ENCODE measurements around the gene STAC3.
"Not testable (repeated sequence)": the region's sequence is repeated elsewhere in the genome, so short reads cannot be mapped to it uniquely, and the experiment has no call there.

STAC3 gene

DNA sequence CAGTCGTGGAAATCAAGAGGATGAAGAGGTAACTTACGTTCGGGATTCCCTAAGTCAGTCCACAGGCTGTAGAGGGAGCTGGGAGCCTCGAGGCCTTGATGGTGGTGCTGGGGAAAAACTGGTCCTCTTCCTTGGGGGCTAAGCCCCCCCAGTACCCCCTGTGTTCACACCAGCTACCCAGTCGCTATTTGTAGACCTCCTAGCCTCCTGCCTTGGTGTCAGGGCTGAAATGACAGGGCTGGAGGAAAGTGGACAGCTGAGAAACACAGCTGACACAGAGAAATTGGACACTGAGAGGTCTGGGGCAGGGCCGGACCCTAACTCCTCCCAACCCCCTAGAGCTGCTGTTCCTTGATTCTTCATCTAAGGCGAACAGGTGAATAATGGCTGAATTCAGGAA lies at the start of gene STAC3:
Gene STAC3 (minus strand): TSS at position 232 of the 400 bp plus-strand sequence. CDS start 1,551 bp downstream, outside the sequence.
- no peak for DNase-seq

DNA sequence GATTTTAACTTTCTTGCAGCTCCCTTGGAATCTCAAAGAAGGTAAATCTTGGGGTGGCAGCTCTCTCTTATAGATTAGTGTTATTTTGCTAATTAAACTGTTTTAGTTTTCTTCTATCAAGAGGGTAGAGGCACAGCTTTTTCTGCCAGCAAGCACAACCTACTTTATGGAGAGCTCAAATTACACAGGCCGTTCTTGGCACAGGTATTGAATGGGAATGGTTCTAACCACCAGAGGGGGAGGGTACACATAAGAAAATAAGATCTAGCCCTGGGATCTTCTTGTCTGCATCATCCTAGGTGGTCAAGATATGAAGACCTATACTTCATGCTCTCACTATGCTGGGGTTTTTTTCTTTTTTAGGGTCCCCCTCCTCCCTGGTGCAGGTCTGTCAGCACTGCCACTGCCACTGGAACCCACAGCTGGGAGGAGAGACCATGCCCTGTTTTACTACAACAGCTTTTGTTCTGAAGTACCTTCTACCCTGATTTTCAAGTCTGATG lies 48.6 kb upstream of the STAC3 start:
- DNase-seq, result no peak

DNA sequence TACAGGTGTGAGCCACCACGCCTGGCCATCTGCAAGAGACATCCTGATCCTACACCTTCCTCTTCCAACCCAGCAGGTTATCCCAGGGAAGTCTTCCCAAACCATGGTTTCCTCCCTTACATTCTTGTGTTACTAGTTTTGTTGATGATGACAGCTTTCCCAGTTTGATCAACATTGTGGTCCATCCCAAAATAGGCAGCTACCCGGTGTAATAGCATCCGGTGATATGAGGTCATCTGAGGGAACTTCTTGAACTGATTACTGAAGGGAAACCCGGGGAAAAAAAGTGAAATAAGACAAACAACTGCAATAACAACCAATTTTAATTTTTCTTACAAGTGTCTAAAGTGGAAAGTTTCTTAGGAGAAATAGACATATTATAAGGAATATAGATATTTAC lies 45.3 kb upstream of the STAC3 start:
- no peak for DNase-seq

DNA sequence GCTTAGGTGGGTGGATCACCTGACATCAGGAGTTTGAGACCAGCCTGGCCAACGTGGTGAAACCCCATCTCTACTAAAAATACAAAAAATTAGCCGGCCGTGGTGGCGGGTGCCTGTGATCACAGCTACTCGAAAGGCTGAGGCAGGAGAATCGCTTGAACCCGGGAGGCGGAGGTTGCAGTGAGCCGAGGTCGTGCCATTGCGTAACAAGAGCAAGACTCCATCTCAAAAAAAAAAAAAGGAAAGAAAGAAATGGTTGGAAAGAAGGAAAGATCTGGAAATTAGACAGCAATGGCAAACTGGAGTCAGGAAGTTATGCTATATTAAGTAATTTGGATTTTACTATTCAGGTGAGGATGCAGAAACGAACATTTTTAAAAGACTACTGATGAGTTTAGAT lies 31.1 kb upstream of the STAC3 start:
- not testable (repeated sequence) for DNase-seq

DNA sequence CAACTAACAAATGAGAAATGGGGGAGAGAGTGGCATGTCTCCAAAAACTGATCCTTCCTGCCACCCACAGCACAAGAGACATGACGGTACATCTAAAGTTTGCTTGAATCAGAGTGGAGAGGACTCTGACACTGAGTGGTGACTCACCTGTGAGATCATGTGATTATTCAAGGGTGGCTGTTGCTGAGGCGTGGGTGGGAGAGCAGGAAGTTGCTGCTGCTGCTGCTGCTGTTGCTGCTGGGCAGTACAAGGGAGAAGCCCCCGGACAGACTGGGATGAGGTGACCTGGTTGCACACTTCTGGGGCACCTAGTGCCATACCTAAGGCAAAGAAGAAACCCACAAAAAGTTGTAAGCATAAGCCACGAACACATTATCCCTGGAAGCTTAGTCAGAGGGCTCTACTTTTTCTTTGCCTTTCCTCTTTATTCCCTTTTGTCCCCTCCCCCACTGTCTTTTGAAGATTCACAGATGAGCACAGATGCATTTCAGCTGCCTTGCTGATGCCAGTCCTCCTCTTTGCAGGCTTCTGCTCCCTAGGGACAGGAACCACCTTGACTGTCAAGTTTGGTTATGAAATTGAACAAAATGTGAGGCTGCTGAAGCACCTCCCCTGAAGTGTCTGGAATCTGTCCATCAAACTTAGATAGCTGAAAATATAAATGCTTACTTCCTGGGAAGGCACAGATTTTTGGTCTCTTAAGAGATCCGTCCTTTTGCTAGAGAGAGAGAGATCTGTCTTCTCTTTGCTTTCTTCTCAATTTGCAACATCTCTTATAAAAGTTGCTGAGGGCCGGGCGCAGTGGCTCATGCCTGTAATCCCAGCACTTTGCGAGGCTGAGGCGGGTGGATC lies 29.4 kb upstream of the STAC3 start:
- DNase-seq, result peak; percentile 58

DNA sequence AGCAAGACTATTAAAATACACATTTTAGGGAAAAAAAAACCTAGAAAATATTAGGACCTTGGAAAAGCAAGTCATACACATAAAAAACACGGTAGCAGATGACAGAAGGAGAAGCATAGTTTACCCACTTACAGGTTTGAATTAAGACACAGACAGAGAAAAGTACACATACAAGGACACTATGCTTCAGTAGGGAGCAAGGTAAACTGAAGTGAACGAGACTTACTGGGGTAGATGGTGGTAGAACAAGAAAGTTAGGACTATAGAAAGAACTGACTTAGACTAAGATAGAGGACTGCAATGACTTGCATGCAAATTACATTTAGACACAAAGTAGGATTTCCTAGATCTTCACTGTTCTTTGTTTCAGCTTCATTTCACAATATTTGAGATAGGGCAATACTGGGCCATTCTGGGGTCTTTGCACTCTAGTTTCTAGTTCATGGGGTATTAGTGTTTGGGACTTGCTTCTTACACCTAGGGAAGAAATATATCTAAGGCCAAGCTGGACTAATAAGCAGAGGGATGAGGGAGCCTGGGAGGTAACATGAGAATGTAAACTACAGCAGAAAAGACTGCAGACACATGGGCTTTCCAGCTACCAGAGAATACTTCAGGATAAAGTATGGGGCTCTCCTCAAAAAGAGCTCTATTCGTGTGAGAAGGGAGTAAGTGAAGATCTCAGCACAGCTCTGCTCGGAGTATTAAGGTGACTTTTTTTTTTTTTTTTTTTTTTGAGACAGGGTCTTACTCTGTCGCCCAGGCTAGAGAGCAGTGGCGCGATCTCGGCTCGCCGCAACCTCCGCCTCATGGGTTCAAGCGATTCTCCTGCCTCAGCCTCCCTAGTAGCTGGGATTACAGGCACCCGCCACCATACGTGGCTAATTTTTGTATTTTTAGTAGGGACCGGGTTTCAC lies 27.7 kb upstream of the STAC3 start:
- DNase-seq, result no peak

DNA sequence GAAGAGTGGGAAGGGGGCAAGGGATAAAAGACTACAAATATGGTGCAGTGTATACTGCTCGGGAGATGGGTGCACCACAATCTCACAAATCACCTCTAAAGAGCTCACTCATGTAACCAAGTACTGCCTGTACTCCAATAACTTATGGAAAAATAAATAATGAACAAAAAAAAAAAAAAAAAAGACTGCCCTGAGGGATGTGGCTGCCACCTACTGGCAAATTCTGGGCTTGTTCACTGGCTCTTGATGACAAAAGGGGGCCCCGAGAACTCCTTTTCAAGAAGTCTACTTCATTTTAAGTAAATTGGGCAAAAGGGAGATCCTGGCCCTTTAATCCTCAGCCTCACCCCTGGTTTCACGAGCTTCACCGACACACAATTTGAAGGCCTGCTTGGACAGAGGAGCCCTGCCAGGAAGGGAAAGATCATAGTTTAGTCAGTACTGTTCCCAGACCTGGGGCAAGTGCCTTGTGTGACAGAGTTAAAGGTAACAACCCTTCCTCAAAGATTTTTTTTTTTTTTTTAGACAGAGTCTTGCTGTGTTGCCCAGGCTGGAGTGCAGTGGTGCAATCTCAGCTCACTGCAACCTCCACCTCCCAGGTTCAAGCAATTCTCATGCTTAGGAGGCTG lies 26.1 kb upstream of the STAC3 start:
- DNase-seq, result no peak

DNA sequence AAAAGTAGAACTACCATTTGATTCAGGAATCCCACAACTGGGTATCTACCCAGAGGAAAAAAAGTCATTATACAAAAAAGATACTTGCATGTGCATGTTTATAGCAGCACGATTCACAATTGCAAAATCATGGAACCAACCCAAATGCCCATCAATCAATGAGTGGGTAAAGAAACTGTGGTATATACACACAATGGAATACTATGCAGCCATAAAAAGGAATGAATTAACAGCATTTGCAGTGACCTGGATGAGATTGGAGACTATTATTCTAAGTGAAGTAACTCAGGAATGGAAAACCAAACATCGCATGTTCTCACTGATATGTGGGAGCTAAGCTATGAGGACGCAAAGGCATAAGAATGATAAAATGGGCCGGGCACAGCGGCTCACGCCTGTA lies 25.2 kb upstream of the STAC3 start:
- not testable (repeated sequence) for DNase-seq

DNA sequence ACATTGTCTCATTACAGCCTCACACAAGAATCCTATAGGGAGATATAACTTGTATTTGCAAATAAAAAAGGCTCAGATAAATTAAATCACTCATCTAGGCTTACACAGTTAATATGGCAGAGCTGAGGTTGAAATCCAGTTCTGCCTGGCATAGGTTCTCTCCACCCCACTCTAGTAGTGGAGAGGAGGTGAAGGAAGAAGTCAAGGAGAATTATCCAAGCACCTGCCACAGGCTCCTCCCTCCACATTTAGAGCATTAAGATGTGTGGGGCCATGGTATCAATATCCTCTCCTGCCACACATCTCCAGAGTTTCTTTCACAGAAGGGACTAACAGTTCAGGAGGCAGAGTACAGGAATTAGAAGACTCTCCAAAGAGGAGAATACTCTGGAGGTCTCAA lies 22.5 kb upstream of the STAC3 start:
- no peak for DNase-seq

DNA sequence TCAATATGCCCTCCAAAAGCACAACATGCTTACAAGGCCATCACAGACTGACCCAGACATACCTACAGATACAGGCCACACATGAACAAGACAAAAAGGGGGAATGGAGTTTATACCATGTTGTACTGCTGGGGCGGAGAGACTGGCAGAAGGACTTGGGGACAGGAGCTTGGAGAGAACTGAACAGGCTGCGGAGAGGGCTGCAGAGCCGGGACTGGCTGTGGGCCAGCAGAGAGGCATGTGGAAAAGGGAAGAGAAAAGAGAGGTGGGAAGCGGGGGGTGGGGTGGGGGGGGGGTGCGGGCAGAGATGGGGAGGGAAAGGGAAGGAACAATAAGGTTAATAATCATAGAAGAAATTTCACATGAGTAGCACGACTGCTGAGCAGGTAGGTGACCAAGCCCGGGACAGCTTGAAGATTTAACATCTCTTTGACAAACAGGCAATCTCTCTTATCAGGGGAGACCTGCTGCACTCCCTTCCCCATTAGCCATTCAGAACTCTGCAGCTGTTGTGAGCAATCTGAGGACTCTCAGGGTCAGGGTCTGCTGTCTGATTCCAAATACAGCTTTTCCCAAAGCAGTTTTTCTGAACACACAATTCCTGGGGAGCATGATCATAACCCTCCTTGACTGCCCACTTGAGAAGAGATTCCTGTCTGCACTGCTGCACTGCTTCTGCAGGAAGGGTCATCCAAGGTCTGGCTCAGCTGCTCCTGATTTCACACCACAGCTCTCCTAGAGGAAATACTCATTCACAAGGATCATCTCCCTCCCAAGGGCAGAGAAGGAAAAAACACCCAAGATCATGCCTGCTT lies 21.6 kb upstream of the STAC3 start:
- DNase-seq, result no peak

DNA sequence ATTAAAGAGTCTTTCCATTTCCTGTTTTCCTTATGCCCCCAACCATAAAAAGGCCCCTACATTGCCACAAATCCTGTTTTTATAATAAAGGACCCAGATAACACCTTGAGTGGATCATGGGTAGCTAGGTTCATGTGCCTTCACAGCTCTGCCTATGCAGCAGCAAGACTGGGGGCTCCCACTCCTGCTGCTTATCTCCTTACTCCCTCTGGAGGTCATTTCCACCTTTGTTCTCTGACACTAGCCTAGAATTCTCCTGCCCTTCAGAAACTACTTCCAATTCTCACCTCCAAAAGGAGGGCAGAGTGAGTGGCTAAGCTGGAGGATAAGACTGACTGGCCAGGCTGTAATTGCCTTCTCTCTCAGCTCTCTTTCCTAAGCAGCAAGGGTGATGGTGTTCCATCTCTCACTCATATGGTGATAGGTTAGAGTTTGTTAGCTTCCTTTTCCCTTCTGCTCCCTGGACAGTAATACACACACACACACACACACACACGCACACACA lies 20.0 kb upstream of the STAC3 start:
- no peak for DNase-seq

DNA sequence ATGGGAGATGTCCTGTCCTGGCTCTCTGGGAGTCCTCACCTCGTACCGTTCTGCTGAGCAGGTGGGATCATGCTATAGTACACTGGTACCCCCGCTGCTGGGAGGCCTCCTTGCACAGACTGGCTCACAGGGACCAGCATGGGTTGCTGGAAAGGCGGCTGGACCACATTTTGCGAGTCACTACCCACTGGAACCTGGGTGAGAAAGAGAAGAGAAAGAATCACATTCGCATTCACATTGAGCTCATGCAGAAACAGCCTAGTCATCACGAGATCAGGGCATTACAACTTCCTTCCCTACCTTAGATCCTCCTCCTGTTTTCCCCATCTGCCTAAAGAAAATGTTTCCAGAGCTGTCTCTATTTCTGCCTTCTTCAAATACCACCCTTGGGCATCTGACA lies 17.3 kb upstream of the STAC3 start:
- peak; percentile 27 for DNase-seq

DNA sequence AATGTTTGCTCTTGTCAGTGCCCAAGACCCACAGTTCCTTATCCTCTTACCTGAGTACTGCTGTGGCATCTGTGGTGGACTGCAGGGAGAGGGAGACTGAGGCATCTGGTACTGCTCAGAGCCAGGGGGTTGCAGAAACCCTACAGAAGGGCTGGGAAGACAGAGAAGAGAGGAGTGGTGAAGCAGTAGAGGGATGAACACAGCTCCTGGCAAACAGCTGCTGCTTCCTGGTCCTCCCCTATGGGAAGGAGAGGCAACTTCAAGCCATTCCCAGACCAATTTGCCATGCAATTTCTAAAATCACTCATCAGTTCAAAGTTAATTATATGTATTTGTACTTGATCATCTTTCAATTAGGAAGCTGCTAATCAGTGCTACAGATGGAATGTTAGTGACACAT lies 15.7 kb upstream of the STAC3 start:
- no peak for DNase-seq

DNA sequence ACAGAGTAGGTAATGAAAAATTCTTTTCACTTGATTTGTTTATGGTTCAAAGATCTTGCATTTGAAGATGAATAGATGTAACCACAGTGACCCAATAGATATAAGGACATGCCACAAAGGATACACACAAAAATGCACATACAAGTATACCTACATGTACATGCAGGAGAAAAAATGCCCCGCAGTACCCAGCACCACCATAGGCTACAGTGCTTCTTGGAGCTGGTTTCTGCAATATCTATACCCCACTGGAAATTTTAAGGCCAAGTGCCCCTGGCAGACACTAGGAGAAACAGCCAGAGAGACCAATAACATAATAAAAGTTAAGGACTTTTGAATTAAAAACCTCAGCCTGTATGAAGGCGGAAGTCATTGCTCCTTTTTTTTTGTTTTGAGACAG lies 12.1 kb upstream of the STAC3 start:
- no peak for DNase-seq

DNA sequence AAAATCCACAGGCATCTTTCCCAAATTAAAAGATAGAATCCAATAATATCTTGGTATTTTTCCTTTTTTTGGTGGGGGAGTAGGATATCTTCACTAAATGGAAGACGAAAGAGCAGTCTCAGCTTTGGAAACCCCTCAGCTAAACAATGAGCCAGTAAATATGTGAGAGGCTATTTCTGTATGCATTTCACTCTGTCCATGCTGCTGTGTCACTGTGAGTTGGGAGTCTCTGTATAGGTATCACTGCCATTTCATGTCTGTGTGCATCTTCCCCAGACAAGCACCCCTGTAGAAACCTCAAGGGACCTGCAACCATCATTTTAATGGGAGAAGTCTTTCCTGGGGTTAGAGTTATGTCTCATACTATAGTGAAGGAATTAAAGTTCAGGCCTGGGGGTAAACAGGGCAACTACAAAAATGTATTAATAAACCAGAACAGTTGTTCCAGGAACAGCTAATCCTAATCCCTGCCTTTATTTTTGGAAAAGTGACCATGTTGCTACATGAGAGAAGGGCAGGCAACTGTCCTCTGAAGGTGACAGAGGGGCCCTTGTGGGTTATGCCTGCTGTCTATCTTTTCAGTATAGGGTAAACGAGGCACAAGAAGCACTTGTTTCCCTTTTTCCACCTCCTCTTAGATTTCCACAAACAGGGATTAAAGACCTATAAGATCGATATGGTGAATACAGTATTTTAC lies 11.3 kb upstream of the STAC3 start:
- no peak for DNase-seq

DNA sequence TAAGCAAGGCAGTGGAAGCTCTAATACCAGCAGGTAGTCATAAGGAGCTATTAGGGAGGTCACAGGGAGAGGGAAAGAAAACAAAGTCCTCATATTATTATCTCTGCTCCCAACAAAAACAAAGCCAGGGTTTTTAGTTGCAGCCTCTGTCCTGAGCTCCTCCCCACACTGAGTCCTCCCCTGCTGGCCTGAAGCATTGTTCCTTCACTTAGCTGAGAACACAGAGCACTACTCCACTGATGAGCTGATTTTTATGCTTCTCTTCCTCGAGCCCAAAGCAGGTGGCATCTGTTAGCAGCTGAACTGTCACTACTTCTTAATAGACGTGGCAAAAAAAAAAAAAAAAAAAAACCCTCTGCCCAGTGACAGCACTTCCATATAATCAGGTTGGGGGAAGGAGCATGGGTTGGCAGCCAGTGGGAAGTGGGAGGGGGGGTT lies 10.5 kb upstream of the STAC3 start:
- no peak for DNase-seq

DNA sequence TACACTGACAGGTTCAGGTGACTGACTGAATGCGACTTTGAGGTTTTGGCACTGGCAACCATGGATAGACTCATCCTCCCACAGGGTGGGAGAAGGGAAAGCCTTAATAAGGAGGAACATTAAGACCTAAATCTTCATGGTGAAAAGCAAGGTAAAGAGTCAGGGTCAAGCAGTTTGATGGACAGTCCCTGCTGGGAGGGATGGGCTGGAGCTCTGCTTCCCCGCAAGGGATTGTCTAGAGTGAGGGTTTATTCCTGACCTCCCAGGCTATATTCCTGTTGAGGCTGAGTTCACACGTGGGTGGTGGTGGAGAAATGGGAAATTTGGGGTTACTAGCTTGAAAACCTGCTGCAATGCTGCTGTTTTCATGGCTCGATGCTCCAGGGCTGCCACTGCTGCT lies 9.4 kb upstream of the STAC3 start:
- no peak for DNase-seq

DNA sequence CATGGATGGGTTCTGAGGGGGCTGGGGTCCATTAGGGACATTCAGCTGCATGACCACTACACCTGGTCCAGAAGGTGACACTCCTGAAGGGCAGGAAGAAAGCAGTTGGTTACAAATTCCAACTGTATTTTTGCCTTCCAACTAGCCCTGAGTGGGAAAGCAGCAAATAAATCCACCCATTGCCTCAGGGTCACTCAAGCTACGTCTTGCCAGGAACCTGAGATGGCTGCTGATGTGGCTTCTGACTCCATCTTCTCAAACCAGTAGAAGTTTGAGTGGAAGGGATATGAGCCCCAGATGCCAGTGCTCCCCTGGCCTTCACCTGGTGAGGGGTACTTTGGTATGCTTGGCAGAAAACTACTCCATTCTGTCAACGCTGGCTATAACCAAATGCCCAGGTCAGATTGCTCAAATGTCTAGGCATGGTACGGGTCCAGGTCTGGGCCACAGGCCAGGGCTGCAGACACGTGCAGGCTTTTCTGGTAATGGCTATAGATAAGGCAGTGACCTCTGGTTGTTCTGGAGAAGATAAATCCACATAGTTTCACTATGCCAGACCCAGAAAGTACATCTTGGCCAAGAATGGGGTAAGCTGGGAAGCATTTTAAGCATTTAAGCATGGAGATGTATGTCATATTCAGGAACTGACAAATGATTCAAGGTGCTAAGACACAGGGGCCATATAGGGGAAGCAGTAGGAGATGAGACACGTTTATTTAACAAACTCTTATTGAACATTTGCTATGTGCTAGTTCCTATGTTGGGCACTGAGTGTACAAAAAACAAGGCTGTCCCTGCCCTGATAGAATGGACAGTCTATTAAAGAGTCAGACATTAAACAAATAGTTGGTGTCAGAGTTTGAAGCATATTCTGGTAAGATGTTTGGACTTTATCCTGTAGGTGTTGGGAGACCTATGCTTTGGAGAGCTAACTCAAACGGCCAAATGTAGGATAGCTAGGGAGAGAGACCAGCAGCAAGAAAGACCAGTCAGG lies 8.3 kb upstream of the STAC3 start:
- no peak for DNase-seq

DNA sequence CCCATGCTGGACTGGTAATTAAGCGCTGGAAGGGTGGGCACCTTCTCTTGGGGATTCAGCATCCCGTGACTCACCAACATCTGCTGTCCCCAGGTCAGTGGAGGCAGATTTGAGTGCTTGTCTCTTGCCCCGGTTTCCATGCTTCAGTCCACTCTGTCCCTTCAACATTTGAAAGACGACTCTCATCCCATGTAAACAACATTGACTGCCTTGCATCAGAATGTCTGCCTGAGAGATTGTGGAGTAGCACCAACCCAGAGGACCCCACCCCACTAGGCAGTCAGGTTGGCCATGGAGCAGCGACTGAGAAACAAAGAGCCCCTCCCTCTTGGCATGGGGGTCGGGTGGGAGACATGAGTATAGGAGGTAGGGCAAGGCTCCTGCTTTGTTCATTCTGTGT lies 4.9 kb upstream of the STAC3 start:
- DNase-seq, result no peak
